ENCODE measurements around the gene SRA1. TPM values are rescaled to one million over a fixed set of nuclear protein-coding genes. Genes with fewer than 3 reads are reported as not detected.

The SRA1 gene
- total and polyA plus RNA-seq, 9 of the 15 experiments (the other 6 are each of a cell fraction or from before 2014, with no cell fraction given): 24.1 to 47.4 (median 41.3) TPM

- TF ChIP-seq KDM4B (IDR thresholded peaks at IDR 0.05; ENCODE audit: borderline replicate concordance in 2 of 2, low read depth in 1 of 2) (peak in 1 of 2 experiments; percentile 64; a peak in 1 of 4 replicates), BCLAF1 (IDR thresholded peaks at IDR 0.05; ENCODE audit: borderline replicate concordance in 1 of 2, control insufficient read depth in 1 of 2, low read depth in 2 of 2, low read length in 1 of 2) (no peak), ERF (CRISPR knock-in tag; IDR thresholded peaks at IDR 0.05) (peak; percentile 37; the same call in 1 of the 2 replicates), KAT7 (CRISPR knock-in tag; IDR thresholded peaks at IDR 0.05; ENCODE audit: borderline replicate concordance) (no peak), CEBPZ (IDR thresholded peaks at IDR 0.05; ENCODE audit: borderline replicate concordance, low read depth, low read length) (no peak), KDM5B (IDR thresholded peaks at IDR 0.05; ENCODE audit: insufficient replicate concordance, low read depth, low read length) (peak; percentile 95), NR3C1 (CRISPR knock-in tag; IDR thresholded peaks at IDR 0.05) (no peak), MTA3 (IDR thresholded peaks at IDR 0.05; ENCODE audit: borderline replicate concordance) (peak; percentile 57; the same call in 1 of the 2 replicates), ELF2 (CRISPR knock-in tag; IDR thresholded peaks at IDR 0.05) (0 out of 2 replicates have a peak, but pooled peaks have one; percentile 47), NFXL1 (CRISPR knock-in tag; IDR thresholded peaks at IDR 0.05) (no peak)
Measured at GRCh38 chr5:140557136-140557805, at the start of gene SRA1 (continued).
